ENCODE measurements around the gene SLX4IP.

The SLX4IP gene

GRCh38 chr20:10639077-10639736, 204.1 kb downstream of the SLX4IP start:
- DNase-seq, result no peak

GRCh38 chr20:10639737-10640556, 204.8 kb downstream of the SLX4IP start:
- DNase-seq, result no peak

GRCh38 chr20:10640897-10641296, 205.8 kb downstream of the SLX4IP start:
- DNase-seq, result no peak

GRCh38 chr20:10641467-10641866, 206.4 kb downstream of the SLX4IP start:
- no peak for DNase-seq

- DNase-seq, result no peak
These were observed 206.8 kb downstream of the SLX4IP start for GRCh38 chr20:10641893-10642292.

GRCh38 chr20:10642856-10643559, 207.9 kb downstream of the SLX4IP start:
- DNase-seq, result no peak

- DNase-seq, result no peak
These were observed 208.4 kb downstream of the SLX4IP start for GRCh38 chr20:10643560-10643873.

GRCh38 chr20:10644458-10645204, 209.5 kb downstream of the SLX4IP start:
- no peak for DNase-seq

- DNase-seq, result no peak
These were observed 210.1 kb downstream of the SLX4IP start for GRCh38 chr20:10645205-10645570.

- DNase-seq, result no peak
These were observed 210.9 kb downstream of the SLX4IP start for GRCh38 chr20:10646006-10646405.

GRCh38 chr20:10646886-10647420, 211.8 kb downstream of the SLX4IP start:
- no peak for DNase-seq

GRCh38 chr20:10647471-10647870, 212.4 kb downstream of the SLX4IP start:
- DNase-seq, result no peak

GRCh38 chr20:10647909-10648308, 212.8 kb downstream of the SLX4IP start:
- no peak for DNase-seq

- no peak for DNase-seq
These were observed 213.5 kb downstream of the SLX4IP start for GRCh38 chr20:10648651-10649050.

GRCh38 chr20:10649080-10649796, 214.1 kb downstream of the SLX4IP start:
- DNase-seq, result no peak

GRCh38 chr20:10649797-10650160, 214.7 kb downstream of the SLX4IP start:
- no peak for DNase-seq

GRCh38 chr20:10651227-10651990, 216.3 kb downstream of the SLX4IP start:
- DNase-seq, result no peak

GRCh38 chr20:10652185-10652584, 217.1 kb downstream of the SLX4IP start:
- DNase-seq, result no peak

GRCh38 chr20:10652660-10653261, 217.7 kb downstream of the SLX4IP start:
- DNase-seq, result no peak

GRCh38 chr20:10653599-10654249, 218.6 kb downstream of the SLX4IP start:
- DNase-seq, result no peak

GRCh38 chr20:10654250-10654610, 219.1 kb downstream of the SLX4IP start:
- no peak for DNase-seq
